ENCODE data around the gene NTRK3. TPM values are rescaled to one million over a fixed set of nuclear protein-coding genes. Genes with fewer than 3 reads are reported as not detected.

Gene NTRK3
- total and polyA plus RNA-seq, 4 donors: 0.21 to 2.9 (median 0.32) TPM

GRCh38 chr15:88177451-88177850 lies 79.1 kb downstream of the NTRK3 start (continued):
- TF ChIP-seq ATF3 (IDR thresholded peaks at IDR 0.05) (no peak), JUND (IDR thresholded peaks at IDR 0.05) (no peak), FOXA2 (IDR thresholded peaks at IDR 0.05) (no peak), ZBTB33 (IDR thresholded peaks at IDR 0.05) (no peak)

- Histone ChIP-seq H3K9me3 (ENCODE audit: control insufficient read depth in 4 of 4, low read length in 3 of 4) (no peaks in the 10 kb centered on the region), H3K9ac (ENCODE audit: low read depth in 1 of 2, low read length in 2 of 2) (no peak overlapping the region), H3K4me3 (ENCODE audit: low read depth in 1 of 3, low read length in 3 of 3) (no peak overlapping the region), H3K27me3 (ENCODE audit: control insufficient read depth in 4 of 4, insufficient read depth in 4 of 4, low read length in 3 of 4) (peaks cover 0 to 4% (median 0%) of the 10 kb centered on the region in 4 donors), H3K4me1 (ENCODE audit: control insufficient read depth in 4 of 4, insufficient read depth in 4 of 4, low read length in 3 of 4) (no peaks in the 10 kb centered on the region), H3K27ac (ENCODE audit: low read depth in 1 of 2, low read length in 2 of 2) (no peak overlapping the region), H3K36me3 (ENCODE audit: control insufficient read depth in 4 of 4, insufficient read depth in 3 of 4, low read depth in 1 of 4, low read length in 3 of 4) (no peaks in the 10 kb centered on the region)
- WGBS: 49% methylated on average over 4 of the region's 4 CpGs
- no peak for TF ChIP-seq CTCF (IDR thresholded peaks at IDR 0.05; ENCODE audit: low read depth, low read length, missing input control)
- TF ChIP-seq HNF4G (IDR thresholded peaks at IDR 0.05): no peak
- TF ChIP-seq TAF1 (conservative IDR thresholded peaks at IDR 0.05): no peak
- TF ChIP-seq YY1 (IDR thresholded peaks at IDR 0.05): no peak
- no peak for TF ChIP-seq NR2F2 (IDR thresholded peaks at IDR 0.05)
- no peak for TF ChIP-seq HNF4A (conservative IDR thresholded peaks at IDR 0.05)
- TF ChIP-seq FOXA2 (IDR thresholded peaks at IDR 0.05): no peak
- no peak for TF ChIP-seq JUND (IDR thresholded peaks at IDR 0.05)
- TF ChIP-seq FOXA1 (IDR thresholded peaks at IDR 0.05): no peak
- TF ChIP-seq MAX (IDR thresholded peaks at IDR 0.05): no peak
- no peak for TF ChIP-seq SP1 (IDR thresholded peaks at IDR 0.05)
- TF ChIP-seq REST (IDR thresholded peaks at IDR 0.05): no peak
- no peak for TF ChIP-seq GABPA (IDR thresholded peaks at IDR 0.05 in 1 of 2, conservative IDR thresholded peaks at IDR 0.05 in 1 of 2)
- TF ChIP-seq EGR1 (IDR thresholded peaks at IDR 0.05; ENCODE audit: low read depth in 2 of 2): no peak
- TF ChIP-seq ATF3 (IDR thresholded peaks at IDR 0.05): no peak
- no peak for TF ChIP-seq RXRA (IDR thresholded peaks at IDR 0.05)
- no peak for DNase-seq (ENCODE audit: low spot score)
These were observed 82.0 kb downstream of the NTRK3 start for GRCh38 chr15:88174571-88174970.
